Suppressor macrophage (primary cell): ENCODE measurements around the gene ADGRG1.

ENCODE experiments used
- DNase-seq, 4 experiments: peaks; one replicate each; pipeline ENCODE4 v3.0.0-alpha.2; 2020 to 2022

The ADGRG1 gene

DNA sequence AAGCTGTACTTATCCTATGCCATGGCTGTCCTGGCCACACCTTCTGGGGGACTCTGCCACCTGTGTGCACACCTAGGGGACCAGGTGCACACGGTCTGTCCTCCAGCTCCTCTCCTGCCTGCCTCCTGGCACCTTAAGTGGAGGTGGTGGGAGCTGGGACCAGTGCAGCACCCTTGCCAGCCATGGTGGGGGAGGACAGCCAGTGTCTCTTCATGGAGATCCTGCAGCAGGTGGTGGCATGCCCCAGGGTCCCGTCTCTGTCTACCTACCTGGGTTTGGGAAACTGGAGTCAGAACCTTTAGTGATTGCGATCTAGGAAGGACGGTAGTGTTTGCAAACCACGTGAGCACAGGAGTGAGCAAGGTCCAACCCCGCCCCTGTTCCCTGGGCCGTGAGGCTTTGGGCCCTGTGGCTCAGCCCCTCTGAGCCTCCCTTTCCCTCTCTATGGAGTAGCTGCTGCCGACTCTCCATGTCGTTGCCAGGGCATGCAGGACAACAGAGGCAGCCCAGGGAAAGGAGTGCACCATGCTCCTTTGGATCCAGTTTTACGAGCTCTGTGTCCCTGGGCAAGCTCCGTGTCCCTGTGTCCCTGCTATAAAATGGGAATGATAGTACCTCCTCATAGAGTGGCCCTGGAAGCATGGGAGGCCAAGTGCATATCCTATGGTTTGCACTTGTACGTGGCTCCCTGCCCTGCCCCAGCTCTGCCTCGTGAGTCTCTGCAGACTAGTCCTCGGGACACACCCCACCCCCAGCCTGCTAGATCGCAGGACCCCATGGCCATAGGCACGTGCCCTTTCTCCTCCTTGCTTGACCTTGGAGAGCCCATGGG is 7.1 kb downstream of the ADGRG1 start:
- no peak for DNase-seq

DNA sequence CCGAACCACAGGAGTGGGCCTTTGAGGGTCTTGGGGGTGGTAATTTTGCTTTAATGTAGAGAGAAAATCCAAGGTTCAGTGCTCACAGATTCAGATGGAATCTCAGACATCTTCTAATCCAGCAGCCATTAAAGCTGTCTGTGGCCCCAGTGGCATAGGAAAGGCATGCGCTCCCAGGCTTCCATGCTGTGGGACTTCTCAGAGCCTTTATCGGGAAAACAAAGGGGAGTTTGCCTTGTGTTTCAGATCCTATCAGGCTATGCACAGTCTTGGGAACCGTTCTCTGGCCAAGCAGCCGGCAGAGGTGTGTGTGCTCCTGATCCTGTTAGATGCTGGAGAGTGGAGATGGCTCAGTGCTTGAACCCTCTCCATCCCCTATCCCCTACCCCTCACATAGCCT is 7.8 kb downstream of the ADGRG1 start:
- no peak for DNase-seq

DNA sequence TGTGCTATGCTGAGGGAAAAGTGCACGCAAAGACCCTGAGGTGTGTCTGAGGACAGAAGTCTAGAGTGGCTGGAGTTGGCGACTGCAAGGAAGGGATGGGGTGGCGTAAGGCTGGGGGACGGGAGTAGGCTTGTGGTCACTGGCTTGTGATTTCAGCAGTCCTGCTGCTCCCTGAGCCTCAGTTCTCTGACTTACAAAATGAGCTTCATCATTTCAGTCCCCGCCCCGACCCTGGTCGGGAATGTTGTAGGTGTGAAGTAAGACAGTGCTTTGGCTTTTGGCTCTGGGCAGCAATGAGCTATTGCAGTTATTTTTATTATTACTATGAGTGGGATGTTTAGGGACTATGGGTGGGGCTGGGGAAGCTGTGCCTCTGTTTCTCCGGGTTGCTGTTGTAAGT is 8.6 kb downstream of the ADGRG1 start:
- DNase-seq: no peak

DNA sequence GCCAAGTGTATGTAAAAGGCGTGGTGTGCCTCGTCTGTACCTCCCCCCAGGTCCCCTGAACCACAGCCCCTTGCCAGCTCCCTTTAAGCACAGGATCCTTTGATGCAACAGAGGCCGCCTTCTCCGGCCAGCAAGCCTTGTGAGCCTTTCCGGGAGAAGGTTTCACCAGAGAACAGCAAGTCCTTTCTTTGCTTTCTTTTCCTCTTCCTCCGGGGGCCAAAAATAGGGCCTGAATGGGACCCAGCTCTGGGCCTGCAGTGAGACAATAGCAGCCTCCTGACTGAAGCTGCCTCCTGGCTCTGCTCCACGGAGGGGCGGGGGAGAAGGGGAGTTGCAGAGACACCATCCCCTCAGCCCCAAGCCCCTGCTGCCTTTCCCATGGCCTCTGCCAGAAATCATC is 9.0 kb downstream of the ADGRG1 start:
- DNase-seq: no peak

DNA sequence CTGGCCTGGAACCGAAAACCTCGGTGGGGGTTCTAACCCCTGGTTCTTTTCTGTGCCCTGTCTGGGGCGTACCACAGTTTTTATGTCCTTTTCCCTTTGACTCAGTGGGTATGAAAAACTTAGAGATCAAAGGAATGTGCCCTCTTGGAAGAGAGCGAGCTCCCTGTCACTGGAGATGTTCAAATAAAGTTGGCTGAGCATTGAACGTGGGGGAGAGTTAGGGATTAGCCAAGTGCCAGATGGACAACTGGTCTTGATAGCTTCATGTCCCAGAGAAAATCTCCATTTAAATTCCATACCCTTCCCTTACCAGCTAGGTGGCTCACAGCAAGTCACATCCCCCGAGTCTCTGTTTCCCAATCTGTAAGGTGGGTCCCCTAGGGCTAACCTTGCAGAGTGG is 9.5 kb downstream of the ADGRG1 start:
- no peak for DNase-seq

DNA sequence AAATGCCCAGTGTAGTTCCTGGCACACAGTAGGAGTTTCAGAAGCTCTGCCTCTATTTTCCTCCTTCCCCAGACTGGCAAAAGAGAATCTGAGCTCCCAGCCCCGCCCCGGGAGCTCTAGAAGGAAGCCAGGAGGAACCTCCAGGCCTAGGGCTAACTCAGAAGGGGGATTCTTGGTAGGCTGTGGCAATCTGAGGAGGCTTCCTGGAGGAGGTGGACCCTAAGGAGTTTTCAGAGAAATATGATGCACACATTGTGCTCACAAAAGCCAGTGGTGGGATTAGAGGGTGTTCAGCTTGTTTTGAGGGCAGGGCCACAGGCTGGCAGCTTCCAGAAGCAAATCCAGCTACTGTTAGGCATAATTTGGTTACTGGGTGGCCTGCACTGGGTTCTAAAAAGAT is 10.0 kb downstream of the ADGRG1 start:
- no peak for DNase-seq

DNA sequence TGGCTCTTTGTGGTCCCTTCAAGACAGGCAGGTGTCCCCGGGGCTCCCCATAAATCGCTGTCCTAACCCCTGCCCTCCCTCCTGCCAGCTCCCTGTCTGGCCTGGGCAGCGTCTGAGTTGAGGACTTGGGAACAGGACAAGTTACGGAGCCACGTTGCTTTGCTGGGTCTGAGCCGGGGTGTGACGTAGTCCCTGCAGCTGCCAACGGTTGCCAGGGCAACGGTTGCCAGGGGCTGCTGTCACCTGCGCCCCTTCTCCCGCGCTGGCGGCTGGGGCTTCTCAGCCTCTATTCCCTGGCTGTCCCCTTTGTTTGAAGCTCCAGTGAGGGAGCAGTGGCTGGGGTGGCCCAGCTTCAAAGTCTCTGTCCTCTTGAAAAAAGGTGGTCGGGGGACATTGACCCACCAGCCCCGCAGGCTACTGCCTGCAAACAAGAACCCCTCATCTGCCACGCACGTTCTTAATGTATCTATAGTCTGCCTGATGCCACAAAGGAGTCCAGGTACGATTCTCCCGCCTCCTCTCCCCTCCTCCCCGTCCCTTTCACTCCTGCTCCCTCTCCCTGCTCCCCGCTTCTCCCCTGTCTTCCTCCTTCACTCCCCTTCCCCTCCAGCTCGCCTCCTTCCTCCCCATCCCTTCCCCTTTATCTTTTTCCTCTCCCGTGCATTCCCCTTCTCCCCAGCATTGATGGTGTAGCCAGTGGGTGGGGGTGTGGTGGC is 10.9 kb downstream of the ADGRG1 start:
- no peak for DNase-seq

DNA sequence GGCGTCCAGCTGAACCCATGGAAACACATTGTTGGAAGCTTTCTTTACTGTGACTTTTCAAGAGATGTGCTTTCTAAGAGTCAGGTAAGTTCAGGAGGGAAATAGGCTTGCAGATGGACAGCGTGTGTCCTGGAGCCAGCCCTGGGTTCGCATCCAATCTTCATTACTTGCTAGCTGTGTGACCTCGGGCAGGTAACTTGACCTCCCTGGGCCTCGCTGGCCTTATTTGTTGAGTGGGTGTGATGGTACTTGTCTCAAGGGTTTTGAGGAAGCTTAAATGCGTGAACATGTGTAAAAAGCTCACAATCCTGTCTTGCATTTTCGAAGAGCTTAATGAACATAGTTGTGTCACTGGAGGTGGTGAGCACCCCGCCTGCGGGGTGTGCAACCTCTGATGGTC is 11.8 kb downstream of the ADGRG1 start:
- no peak for DNase-seq

DNA sequence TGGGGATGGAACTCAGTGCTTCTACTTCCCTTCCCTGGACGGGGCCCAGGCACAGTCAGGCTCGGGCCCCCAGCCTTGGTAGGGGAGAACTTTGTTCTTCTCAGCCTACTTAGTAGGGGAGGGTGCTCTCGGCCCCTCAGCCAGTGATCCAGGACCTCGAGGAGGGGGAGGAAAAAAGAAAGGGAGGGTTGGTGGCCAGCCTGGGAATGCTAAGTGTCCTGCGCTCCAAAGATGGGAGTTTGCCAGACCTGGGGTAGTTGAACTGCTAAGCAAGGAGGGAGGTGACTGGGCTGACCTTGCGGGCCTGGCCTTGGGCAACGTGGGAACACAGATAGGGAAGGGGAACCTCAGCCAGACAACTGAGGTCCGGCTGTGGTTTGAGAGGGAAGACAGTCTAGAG is 12.2 kb downstream of the ADGRG1 start:
- no peak for DNase-seq

DNA sequence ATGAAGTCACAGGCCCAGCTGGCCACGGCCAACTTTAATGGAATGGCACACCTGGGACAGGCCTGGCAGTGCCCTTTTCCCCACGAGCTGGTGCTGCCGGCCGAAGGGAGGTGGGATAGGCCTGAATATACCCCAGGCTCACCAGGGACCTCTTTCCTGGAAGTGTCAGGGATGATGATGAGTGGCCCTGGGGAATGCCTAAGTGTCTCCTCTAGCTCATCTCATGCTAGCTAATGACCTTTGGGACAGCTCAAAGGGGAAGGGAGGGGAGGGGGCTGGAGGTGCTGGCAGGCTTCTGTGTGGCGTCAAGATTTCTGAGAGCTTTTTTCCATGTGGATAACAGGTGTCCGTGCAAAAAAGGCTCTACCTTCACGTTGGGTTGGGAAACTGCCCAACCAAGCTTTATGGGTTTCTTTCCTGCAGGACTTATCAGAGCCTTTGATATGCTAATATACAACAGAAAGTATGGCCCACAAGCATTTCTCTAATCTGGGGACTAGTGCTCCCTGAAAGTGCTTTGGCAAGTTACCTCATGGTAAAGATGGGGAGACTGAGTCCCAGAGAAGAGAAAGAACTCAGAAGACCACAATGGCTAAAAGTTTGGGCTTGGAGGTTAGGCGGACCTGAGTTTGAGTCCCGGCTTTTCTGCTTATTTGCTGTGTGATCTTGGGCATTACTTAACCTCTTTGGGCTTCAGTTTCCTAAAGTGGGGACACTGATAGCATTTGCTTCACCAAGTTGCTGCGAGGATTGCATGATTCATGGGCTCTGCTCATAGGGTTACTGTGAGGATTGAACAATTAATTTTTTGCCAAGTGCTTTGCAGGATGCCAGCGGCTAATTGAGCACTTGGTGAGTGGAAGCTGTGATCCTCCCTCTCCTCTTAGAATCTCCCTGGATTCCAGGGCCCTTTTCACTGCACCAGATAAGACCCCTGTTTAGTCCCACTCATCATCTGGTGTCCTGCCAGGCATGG is 14.0 kb downstream of the ADGRG1 start:
- no peak for DNase-seq

DNA sequence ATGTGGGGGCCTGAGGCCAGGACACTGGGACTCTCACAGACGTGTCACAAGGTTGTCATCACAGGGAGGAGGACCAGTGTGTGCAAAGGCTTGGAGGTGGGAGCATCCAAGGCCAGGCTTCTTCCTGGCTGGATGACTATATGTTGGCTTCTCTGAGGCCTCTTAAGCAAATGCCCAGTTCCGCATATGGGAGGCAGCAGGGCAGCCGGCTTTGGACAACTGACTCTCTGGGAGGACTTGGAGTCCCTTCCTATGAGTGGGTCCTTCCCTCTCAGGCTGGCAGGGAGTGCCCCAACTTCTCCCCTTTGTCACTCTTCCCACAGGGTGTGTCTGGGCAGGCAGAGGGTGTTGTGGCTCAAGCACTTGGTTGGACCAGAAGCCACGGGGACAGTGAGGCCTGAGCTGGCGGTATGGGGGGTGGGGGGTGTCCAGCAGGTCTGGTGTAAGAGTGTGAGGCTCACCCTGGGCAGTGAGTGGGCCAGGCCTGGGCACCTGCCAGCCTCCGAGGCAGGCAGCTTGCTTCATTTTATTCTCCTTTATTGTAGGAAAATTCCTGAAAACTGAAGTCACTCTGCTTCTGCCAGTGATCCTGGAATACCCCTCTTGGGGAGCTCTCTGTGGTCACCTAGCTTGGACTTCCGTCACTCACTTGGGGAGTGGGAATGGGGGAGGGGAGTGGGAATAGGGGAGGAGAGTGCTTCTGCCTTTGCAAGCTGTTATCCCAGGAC is 14.9 kb downstream of the ADGRG1 start:
- DNase-seq: peak in 3 of 4 experiments; percentile 33 to 45 (median 42)

DNA sequence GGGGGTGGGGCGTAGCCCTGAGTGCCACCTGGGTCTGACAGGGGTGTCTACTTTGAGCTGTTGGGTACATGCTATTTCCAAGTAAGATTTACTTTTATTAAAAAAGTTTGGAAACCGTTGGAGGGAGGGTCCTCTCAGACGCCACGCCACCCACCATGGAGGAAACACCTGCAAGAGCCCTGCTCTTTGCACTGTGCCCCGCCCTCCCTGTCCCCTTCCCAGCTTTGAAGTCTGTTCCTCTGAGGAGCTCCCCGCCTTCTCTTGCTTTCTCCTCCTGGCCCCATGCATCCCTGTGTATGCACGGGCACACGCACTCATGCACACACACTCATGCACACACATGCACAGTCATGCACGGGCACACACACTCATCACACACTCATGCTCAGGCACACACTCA is 15.5 kb downstream of the ADGRG1 start:
- DNase-seq: no peak

DNA sequence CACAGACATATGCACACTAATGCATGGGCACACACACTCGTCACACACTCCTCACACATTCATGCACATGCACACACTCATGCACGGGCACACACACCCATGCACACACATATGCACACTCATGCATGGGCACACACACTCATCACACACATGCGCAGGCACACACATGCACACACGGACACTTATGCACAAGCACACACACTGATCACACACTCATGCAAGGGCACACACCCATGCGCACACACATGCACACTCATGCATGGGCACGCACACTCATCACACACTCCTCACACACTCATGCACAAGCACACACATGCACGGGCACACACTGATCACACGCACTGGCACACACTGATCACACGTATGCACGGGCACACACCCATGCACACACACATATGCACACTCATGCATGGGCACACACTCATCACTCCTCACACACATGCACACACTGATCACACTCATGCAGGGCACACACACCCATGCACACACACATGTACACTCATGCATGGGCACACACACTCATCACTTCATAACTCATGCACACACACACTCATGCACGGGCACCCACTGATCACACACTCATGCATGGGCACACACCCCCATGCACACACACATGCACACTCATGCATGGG is 16.1 kb downstream of the ADGRG1 start:
- no peak for DNase-seq

DNA sequence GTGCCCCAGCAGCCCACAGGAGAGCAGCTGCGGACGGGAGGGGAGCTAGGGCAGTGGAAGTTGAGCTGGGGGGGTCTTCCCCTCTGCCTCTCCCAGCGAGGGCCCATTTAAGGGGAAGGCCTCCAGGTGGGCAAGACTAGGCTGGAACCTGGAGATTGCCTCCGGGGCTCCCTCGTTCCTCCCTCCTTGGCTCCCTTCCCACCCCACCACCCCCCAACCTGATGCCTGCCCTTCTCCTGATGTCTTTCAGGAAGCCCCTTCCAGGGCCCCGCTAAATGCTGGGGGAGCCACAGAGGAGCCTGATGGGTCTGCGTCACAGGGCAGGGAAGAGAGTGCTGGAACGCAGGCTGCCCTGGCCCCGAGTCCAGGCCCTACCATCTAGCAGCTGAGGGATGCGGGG is 16.7 kb downstream of the ADGRG1 start:
- no peak for DNase-seq

DNA sequence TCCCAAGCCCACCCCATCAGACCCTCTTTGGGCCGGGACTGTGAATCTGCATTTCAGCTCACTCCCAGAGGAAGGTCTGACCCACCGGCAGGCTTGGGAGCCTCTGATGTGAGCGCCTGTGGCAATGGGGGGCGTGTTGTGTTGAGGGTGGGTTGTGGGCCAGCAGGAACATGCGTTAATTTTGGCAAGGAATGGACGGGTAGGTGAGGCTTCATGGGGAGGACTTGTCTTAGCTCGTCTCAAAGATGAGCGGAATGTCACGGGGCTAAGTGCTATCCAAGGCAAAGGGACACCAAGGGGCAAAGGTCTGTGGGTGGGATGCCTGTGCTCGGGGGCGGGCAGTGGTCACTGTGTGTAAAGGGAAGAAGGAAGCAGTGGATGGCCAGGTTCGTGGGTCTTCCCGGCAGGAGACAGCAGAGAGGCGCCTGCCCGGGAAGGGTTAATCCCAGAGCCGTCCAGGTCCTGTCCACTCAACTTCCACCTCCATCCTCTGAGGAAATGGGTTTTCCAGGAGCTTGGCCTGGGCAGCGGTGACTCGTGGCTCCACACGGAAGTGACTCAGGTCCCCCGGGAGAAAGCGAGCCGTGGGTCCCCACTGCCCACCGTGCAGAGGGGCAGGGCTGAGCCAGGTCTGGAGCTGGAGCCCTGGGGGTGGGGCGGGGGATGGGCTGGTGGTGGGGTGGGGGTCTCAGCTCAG is 17.4 kb downstream of the ADGRG1 start:
- no peak for DNase-seq

DNA sequence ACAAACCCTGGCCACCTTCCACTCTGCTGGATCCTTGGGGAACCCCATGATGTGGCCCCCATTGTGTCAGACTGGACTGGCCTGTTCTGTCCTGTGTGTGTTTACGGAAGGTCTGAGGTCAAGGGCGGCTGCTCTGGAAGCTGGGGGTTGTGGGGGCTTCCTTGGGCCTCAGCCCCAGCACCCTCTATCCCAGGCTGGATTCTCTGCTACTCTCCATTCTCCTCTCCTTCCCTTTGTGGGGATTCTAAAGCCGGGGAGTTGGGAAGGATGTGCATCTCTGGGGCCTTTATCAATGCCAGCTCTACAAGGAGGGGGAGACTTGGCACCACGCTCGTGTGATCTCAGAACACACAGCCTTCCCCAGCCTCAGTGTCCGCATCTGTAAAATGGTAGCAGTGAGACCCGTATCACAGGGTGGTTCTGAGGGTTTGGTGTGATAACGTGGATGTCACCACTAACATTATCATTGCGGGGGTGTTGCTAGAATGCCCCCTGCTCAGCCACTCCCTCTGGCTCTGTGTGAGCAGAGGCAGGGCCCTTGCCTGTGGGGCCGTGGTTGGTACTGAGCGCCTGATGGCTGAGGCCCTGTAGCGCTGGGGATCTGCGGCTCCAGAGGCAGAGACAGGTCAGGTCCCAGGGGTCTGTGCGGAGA is 18.1 kb downstream of the ADGRG1 start:
- no peak for DNase-seq

DNA sequence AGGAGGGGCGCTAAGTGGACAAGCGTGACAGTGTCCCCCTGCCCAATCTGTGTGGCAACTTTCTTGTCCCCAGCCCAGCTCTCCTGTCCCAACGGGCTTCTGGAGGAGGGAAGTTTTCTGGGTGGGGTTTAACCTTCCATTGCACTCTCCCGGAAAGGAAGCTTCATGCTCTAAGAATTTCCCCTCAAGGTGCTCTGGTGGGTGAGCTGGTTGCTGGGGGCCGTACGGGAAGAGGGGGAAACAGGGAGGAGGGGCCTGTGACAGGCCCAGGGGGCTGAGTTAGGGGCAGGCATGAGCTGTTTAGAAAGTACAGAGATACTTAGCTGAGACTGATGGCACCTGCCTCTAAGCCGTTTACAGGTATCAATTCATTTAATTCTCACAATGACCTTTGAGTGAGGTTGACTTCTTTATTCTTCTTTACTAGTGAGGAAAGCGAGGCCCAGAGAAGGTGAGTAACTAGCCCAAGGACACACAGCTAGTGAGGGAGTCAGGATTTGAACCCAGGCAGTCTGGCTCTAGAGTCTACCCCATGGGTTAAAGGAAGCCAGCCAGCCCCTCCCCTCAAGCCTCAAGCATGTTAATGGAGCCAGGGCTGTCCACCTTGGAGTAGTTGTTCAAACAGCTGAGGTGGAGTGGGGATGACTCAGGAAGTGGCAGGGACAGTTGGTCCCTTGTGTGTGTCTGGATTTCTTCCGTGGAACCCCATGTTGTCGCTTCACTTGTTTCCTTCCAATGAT is 18.9 kb downstream of the ADGRG1 start:
- no peak for DNase-seq

DNA sequence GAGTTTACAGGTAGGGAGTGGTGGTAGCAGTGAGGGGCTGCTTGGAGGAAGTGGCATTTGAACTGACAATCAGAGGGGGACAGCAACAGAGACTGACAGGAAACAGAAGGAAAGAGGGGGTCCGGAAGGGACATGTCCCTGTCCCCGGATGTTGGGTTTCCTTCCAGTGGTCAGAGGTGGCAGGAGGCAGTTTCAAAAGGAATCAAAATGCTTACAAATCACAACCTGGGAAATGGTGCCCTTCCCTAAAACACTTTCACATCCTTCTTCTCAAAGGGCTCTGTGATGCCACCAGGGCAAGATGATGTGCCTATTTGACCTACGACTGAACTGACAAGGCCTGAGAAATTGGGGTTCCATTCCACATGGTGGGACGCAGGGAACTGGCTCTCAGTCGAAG is 19.7 kb downstream of the ADGRG1 start:
- DNase-seq: peak; percentile 44 to 76 (median 60)

DNA sequence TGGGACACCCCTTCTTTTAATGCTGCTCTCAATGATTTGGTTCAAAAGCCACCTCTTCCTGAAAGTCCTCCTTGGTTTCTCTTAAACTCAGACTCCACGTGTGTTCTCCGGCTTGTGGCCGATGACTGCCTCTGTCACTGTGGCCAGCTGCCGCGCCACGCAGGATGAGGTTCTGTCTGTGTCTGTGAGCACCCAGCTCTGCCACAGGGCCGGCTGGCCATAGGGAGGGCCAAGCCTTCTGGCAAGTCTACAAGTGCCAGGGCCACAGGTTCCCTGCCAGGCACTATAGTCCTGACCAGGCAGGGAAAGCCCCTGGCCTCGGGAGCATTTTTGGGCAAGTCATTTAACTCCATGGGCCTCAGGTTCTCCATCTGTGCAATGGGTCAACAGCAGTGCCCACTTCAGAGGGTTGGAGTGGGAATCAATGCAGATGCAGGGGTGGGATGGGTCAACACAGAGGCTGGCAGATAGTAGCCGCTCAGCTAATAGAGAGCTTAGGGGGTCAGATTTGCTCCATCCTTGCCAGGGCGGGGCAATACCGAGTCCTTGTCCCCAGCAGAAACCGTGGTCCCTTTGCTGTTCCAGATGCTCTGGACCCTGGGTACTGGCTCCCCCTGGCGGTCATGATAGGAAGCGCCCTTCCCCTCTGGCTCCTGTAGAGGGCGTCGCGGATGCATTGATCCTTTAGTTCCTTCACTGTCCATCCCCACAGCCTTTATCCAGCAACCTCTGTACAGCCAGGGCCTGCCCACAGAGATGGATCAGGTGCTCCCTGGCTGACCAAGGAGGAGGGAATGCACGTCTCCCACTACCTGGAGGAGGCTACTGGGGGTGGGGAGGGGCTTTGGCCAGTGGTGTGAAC is 20.4 kb downstream of the ADGRG1 start:
- DNase-seq: peak; percentile 84 to 94 (median 87)
